Prostate gland (tissue), 2 donors: ENCODE data around the gene MIS18BP1. TPM values are rescaled to one million over a fixed set of nuclear protein-coding genes. Genes with fewer than 3 reads are reported as not detected.
"Not testable (repeated sequence)": the region's sequence is repeated elsewhere in the genome, so short reads cannot be mapped to it uniquely, and the experiment has no call there.

Source experiments
- DNase-seq: peaks from one replicate; pipeline ENCODE4 v3.0.0-alpha.2; 2019; ENCODE audit warnings: low spot score
- H3K27ac ChIP-seq, 2 donors: fragments of 200-600 bp; sonication (generic); 2 replicates each; pipeline ENCODE4 v1.5.1; 2017 to 2019
- H3K27me3 ChIP-seq: fragments of 200-600 bp; sonication (generic); replicated peaks from 2 replicates; pipeline ENCODE4 v1.5.1; 2019; ENCODE audit not compliant: insufficient read depth
- H3K36me3 ChIP-seq, 2 donors: fragments of 200-600 bp; sonication (generic); 1 replicate in 1 of 2; 2 replicates in 1 of 2; pipeline versions ENCODE4 v1.5.1 to v1.8.1; 2017 to 2019
- H3K4me1 ChIP-seq: fragments of 200-600 bp; sonication (generic); replicated peaks from 2 replicates; pipeline ENCODE4 v1.5.1; 2019
- H3K4me3 ChIP-seq, 2 donors: fragments of 200-600 bp; sonication (generic); 2 replicates each; pipeline ENCODE4 v1.5.1; 2017 to 2019
- H3K9me3 ChIP-seq: fragments of 200-600 bp; sonication (generic); 2 replicates; pipeline ENCODE4 v1.5.1; 2017
- POLR2A ChIP-seq: fragments of 450-650 bp; IDR thresholded peaks from one replicate; pipeline ENCODE4 v1.6.1; 2016; ENCODE audit warnings: antibody characterized with exemption, mild to moderate bottlenecking
- POLR2AphosphoS5 ChIP-seq: sonication (generic); formaldehyde crosslinking; IDR thresholded peaks from one replicate; pipeline ENCODE4 v1.6.1; 2017; ENCODE audit warnings: antibody characterized with exemption
- WGBS: methylation state at CpG from one replicate; pipeline ENCODE4 v1.1.5; 2018; 5-methylcytosine and 5-hydroxymethylcytosine counted together
- intact Hi-C: fragments of 100-400 bp; cut with DNase I; formaldehyde crosslinking; loops from one replicate; pipeline ENCODE4 v1.14.2; 2022
- total RNA-seq, 2 donors: library from RNA; depleted of rRNA; stranded (reverse); fragments of >200 nt; gene quantifications; one replicate each; pipeline ENCODE4 v1.1.0, GENCODE V29; 2016
- TF ChIP-seq, protein P1 (sequence below), 4 experiments: fragments of 200-600 bp in 2 of 4; fragments of 450-650 bp in 2 of 4; sonication (generic) in 2 of 4; IDR thresholded peaks; 1 replicate in 3 of 4; 2 replicates in 1 of 4; pipeline ENCODE4 v1.5.1; 2016 to 2019; ENCODE audit warnings: antibody characterized with exemption in 4 of 4, mild to moderate bottlenecking in 2 of 4, moderate library complexity in 2 of 4

Gene MIS18BP1
- total RNA-seq: 10 to 100 TPM; 23.3 to 46.7 TPM

DNA sequence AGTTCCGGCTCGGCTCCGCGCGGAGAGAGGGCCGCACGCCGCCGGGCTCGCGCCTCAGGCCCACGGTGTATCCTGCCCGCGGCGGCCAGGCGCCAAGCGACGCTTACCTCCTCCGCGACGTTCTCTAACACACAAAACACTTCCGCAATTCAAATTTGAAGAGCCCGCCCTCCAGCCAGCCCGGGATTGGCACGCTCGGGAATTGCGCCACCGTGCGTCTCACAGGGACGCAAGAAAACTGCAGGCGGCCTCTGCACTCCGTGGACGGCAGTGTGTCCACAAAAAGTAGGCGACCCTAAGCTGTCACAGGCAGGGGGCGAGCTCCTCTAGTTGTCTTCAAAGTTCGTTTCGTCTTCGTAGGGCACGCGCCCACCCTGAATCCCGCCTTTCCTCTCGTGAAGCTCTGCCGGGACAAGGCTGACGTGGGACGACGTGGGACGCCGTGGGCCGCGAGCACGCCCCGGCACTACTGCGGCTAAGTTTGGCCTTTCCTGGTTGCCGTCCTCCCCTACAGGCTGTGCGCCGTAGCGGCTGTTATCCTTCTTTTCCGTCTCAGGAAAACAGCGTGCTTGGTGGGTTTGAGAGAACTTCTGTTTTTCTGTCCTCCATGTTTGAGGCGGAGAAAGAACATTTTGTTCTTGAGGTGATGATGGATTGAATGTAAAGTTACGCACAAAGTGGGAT is at the start of gene MIS18BP1:
MIS18BP1 (minus strand) TSS at position 133 of the 684 bp plus-strand sequence. CDS start 5,916 bp downstream, outside the sequence.
- Histone ChIP-seq H3K4me1 (no peaks in the 10 kb centered on the region), H3K36me3 (no peaks in the 10 kb centered on the region), H3K4me3 (peak within 1 kb of the TSS; percentile 58 to 79), H3K9me3 (no peaks in the 10 kb centered on the region), H3K27me3 (no peaks in the 10 kb centered on the region), H3K27ac (peak within 1 kb of the TSS; percentile 86 to 94)
- WGBS: 2% methylated on average over 57 of the region's 61 CpGs
- intact Hi-C loops: loop anchor here (5.0 kb wide), 2 partner anchors 116 to 291 kb away; partner anchors contain the start of genes FANCM, KLHL28 and TOGARAM1
- TF ChIP-seq, protein P1, sequence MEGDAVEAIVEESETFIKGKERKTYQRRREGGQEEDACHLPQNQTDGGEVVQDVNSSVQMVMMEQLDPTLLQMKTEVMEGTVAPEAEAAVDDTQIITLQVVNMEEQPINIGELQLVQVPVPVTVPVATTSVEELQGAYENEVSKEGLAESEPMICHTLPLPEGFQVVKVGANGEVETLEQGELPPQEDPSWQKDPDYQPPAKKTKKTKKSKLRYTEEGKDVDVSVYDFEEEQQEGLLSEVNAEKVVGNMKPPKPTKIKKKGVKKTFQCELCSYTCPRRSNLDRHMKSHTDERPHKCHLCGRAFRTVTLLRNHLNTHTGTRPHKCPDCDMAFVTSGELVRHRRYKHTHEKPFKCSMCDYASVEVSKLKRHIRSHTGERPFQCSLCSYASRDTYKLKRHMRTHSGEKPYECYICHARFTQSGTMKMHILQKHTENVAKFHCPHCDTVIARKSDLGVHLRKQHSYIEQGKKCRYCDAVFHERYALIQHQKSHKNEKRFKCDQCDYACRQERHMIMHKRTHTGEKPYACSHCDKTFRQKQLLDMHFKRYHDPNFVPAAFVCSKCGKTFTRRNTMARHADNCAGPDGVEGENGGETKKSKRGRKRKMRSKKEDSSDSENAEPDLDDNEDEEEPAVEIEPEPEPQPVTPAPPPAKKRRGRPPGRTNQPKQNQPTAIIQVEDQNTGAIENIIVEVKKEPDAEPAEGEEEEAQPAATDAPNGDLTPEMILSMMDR (IDR thresholded peaks at IDR 0.05): peak; percentile 71 to 86 (median 78)
- TF ChIP-seq POLR2AphosphoS5: peak; percentile 76
- TF ChIP-seq POLR2A: peak; percentile 75
- peak; percentile 96 for DNase-seq

DNA sequence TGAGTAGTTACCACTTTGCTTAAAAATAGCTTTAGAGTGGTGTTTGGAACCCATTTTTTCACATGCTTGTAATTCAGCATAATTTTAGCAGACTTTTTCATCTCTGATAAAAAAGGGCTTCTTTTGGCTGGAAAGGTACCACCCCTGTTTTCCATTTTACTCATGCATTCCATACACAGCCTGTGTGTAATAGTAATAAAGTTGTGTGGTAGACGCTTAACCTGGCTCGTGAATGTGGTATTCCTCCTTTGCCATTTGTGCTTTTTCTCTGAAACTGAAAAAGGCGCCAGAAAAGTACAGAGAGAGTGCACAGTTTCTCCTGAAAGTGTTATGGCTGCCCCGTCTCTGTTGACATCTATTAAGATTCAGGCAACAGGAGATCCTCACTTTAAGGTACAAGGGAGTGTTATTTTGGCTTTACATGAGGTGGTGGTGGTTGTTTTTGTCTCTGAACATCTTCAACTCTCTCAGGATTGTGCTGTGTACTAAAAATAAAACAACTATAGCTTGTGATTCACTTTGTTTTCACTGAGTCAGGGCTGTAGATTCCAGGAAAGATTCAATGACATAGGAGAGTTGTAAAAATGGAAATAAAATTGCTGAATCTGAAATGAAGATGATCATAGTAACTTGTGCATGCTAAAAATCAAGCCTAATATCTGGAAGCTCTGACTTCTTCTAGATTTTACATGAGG is 45.6 kb upstream of the MIS18BP1 start:
- no peaks in the 10 kb centered on the region for H3K9me3 ChIP-seq
- no peaks in the 10 kb centered on the region for H3K36me3 ChIP-seq
- TF ChIP-seq POLR2AphosphoS5: no peak
- TF ChIP-seq POLR2A: no peak
- TF ChIP-seq, protein P1 (IDR thresholded peaks at IDR 0.05): no peak
- intact Hi-C loops: no loop called here
- H3K27me3 ChIP-seq: no peaks in the 10 kb centered on the region
- no peak for DNase-seq
- H3K4me1 ChIP-seq: no peaks in the 10 kb centered on the region
- H3K4me3 ChIP-seq: no peak overlapping the region
- 63% methylated on average over 4 of the region's 4 CpGs for WGBS
- H3K27ac ChIP-seq: no peak overlapping the region

DNA sequence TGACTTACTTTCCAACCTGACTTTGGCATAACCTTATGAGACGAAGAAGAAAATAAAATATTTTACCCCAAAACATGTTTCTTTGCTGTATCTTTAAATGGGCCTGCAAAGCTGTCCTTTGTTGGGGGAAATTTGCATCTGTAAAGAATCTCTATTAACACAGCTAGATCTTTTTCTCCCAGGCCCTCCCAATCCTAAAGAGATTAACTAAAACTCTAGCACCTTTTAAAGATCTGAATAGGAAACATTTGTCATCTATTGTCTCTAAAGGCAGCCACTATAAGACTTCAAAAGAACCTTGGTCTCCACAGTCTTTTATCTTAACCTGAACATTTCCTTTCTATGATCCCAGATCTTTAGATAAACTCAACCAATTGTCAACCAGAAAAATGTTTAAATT is 41.8 kb upstream of the MIS18BP1 start:
- 63% methylated on average over 1 of the region's 1 CpG for WGBS
- DNase-seq, intact Hi-C loops, H3K4me1 ChIP-seq, H3K4me3 ChIP-seq, H3K36me3 ChIP-seq, H3K27me3 ChIP-seq, H3K27ac ChIP-seq, H3K9me3 ChIP-seq: not testable (repeated sequence)

DNA sequence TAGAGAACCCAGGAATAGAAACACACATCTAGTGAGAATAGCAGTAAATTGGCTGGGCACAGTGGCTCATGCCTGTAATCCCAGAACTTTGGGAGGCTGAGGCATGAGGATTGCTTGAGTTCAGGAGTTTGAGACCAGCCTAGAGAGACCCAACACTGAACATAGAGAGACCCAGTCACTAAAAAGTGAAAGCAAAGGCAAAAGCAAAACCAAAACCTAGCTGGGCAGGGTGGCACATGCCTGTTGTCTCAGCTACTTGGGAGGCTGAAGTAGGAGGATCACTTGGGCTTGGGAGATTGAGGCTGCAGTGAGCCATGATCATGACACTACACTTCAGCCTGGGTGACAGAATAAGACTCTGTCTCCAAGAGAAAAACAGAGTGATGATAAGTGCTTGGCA is 37.5 kb upstream of the MIS18BP1 start:
- H3K27me3 ChIP-seq: no peaks in the 10 kb centered on the region
- TF ChIP-seq POLR2AphosphoS5: no peak
- intact Hi-C loops: no loop called here

DNA sequence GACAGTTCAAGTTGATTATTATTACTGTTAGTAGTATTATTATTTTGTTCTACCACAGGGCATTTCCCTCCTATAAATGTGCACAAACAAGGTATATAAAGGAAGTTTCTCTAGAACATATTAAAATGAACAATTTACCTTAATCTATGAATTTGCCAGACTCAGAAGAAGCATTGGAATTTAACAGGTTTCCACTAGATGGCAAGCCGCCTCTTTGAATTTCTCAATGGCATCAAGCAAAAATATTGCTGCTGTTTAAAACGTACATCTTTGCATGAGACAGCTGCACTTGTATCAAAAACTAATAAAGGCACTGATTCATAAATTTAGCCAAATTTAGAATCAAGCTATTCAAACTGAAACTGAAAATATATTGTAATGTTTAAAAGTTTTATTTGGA is 34.6 kb upstream of the MIS18BP1 start:
- H3K27ac ChIP-seq: no peak overlapping the region
- H3K9me3 ChIP-seq: no peaks in the 10 kb centered on the region
- WGBS: 43% methylated on average over 2 of the region's 2 CpGs
- intact Hi-C loops: no loop called here
- no peaks in the 10 kb centered on the region for H3K27me3 ChIP-seq
- no peaks in the 10 kb centered on the region for H3K4me1 ChIP-seq
- no peaks in the 10 kb centered on the region for H3K36me3 ChIP-seq
- no peak overlapping the region for H3K4me3 ChIP-seq
- TF ChIP-seq POLR2AphosphoS5: no peak
- TF ChIP-seq, protein P1 (IDR thresholded peaks at IDR 0.05): no peak
- TF ChIP-seq POLR2A: no peak
- DNase-seq: no peak

More for the DNA sequence above, 37.5 kb upstream of the MIS18BP1 start:
- no peaks in the 10 kb centered on the region for H3K4me1 ChIP-seq
- no peaks in the 10 kb centered on the region for H3K9me3 ChIP-seq
- DNase-seq: no peak
- no peaks in the 10 kb centered on the region for H3K36me3 ChIP-seq
- no peak overlapping the region for H3K27ac ChIP-seq
- H3K4me3 ChIP-seq: no peak overlapping the region

DNA sequence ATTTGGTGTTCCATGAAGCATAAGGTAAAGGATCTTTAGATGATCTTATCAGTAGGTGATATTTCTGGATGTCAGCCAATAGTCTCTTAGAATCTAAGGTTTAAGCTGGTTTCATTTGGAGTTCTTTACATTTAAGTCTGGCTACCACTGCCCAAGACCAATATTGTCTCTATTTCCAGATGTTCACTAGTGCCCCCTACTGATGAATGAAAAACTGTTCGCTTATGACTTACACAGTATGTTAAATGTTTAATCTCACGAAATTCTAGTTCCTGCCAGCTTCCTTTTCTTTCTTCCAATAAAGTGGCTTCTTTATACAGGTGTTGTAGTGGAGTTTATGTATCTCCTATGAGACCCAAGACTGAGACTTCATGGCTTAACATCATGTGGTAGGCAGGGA is 31.8 kb upstream of the MIS18BP1 start:
- TF ChIP-seq, protein P1 (IDR thresholded peaks at IDR 0.05): no peak
- TF ChIP-seq POLR2A: no peak
- no peak for TF ChIP-seq POLR2AphosphoS5
- H3K4me1 ChIP-seq: no peaks in the 10 kb centered on the region

DNA sequence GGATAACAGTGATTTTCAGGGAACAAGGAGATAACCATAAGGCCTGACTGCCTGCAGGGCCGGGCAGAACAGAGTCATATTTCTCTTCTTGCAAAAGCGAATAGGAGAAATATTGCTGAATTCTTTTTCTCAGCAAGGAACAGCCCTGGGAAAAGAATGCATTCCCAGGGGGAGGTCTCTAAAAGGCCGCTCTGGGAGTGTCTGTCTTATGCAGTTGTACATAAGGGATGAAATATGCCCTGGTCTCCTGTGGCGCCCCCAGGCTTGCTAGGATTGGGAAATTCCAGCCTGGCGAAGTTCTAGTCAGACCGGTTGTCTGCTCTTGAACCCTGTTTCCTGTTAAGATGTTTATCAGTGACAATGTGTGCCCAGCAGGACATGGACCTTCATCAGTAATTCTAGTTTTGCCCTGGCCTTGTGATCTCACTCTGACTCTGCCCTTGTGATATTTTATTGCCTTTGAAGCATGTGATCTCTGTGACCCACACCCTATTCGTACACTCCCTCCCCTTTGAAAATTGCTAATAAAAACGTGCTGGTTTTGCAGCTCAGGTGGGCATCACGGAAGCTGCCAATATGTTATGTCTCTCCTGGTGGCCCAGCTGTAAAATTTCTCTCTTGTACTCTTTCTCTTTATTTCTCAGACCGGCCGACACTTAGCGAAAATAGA is 28.9 kb upstream of the MIS18BP1 start:
- intact Hi-C loops, H3K4me1 ChIP-seq, H3K27me3 ChIP-seq, DNase-seq, H3K9me3 ChIP-seq, H3K27ac ChIP-seq, H3K4me3 ChIP-seq, H3K36me3 ChIP-seq: not testable (repeated sequence)
- WGBS: 88% methylated on average over 12 of the region's 12 CpGs

More for the DNA sequence above, 31.8 kb upstream of the MIS18BP1 start:
- Histone ChIP-seq H3K9me3 (no peaks in the 10 kb centered on the region), H3K4me3 (no peak overlapping the region), H3K27ac (no peak overlapping the region), H3K27me3 (no peaks in the 10 kb centered on the region), H3K36me3 (no peaks in the 10 kb centered on the region)
- no peak for DNase-seq
- WGBS: 82% methylated on average over 2 of the region's 2 CpGs
- intact Hi-C loops: no loop called here
